Measurements from ENCODE around the gene FREM1. TPM values are rescaled to one million over a fixed set of nuclear protein-coding genes. Genes with fewer than 3 reads are reported as not detected.

The FREM1 gene
- total RNA-seq, 4 donors from 2014 or later = 2.2 to 12.7 (median 5.7) TPM

DNA sequence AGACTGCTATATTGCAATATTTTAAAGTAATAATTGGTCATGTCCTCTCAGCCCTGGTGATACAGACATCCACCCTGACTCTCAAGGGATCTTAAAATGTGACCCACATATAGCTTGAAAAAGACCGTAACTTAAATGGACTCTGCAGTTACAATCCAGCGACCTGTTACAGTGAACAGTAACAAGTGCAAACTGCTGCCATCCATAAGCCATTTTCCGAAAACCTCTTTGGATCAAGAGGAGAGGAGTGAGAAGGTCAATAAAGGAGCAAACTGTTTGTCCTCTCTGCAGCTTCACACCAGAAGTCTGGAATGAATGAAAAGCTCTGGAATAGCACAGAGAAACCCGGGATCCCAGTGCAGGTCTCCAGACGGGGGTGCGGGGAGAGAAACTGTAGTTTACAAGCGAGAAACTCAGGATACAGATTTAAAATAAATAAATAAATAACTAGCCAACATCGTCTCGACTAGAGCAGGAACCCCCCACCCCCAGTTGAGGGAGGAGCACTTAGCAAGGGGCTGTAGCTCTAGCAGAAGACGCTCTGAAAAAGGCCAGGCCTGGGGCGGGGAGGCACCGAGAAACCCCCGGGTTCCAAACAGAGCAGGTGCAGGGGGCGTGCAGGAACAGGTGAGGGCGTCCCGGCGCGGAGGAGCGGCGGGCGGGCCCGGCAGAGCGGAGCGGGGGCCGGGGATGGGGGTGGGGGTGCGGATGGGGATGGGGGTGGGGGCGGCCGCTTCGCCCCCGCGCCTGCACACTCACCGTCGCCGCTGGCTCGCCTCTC lies 217.6 kb downstream of the FREM1 start:
- Histone ChIP-seq H3K4me1 (peaks cover 6 to 24% (median 12%) of the 10 kb centered on the region in 4 donors), H3K4me3 (peak overlapping the region; percentile 75 to 95 (median 92)), H3K27ac (peak overlapping the region; percentile 71 to 78 (median 75)), H3K27me3 (no peaks in the 10 kb centered on the region), H3K36me3 (peaks cover 0 to 8% (median 0%) of the 10 kb centered on the region in 4 donors), H3K9me3 (no peaks in the 10 kb centered on the region)
- 1 to 6% methylated on average over 8 to 22 of the region's 35 CpGs for WGBS, 2 donors (ENCODE audit: low coverage in 1 of 2)
- intact Hi-C loops (cut with DNase I; ENCODE audit: low total_unique reads) = no loop called here
- no peak for DNase-seq
- TF ChIP-seq POLR2A (IDR thresholded peaks at IDR 0.05) (no peak), EP300 (IDR thresholded peaks at IDR 0.05; ENCODE audit: low read depth) (no peak), POLR2AphosphoS5 (IDR thresholded peaks at IDR 0.05) (no peak)
- TF ChIP-seq, protein P1, sequence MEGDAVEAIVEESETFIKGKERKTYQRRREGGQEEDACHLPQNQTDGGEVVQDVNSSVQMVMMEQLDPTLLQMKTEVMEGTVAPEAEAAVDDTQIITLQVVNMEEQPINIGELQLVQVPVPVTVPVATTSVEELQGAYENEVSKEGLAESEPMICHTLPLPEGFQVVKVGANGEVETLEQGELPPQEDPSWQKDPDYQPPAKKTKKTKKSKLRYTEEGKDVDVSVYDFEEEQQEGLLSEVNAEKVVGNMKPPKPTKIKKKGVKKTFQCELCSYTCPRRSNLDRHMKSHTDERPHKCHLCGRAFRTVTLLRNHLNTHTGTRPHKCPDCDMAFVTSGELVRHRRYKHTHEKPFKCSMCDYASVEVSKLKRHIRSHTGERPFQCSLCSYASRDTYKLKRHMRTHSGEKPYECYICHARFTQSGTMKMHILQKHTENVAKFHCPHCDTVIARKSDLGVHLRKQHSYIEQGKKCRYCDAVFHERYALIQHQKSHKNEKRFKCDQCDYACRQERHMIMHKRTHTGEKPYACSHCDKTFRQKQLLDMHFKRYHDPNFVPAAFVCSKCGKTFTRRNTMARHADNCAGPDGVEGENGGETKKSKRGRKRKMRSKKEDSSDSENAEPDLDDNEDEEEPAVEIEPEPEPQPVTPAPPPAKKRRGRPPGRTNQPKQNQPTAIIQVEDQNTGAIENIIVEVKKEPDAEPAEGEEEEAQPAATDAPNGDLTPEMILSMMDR (IDR thresholded peaks at IDR 0.05) = no peak
- in situ Hi-C loops (cut with MboI; ENCODE audit: low pct_ligation_motif_present in 1 of 4, low pct_unique_long_range_greater_than_20kb in 1 of 4, low sequenced_read_pairs in 3 of 4) = no loop called here

DNA sequence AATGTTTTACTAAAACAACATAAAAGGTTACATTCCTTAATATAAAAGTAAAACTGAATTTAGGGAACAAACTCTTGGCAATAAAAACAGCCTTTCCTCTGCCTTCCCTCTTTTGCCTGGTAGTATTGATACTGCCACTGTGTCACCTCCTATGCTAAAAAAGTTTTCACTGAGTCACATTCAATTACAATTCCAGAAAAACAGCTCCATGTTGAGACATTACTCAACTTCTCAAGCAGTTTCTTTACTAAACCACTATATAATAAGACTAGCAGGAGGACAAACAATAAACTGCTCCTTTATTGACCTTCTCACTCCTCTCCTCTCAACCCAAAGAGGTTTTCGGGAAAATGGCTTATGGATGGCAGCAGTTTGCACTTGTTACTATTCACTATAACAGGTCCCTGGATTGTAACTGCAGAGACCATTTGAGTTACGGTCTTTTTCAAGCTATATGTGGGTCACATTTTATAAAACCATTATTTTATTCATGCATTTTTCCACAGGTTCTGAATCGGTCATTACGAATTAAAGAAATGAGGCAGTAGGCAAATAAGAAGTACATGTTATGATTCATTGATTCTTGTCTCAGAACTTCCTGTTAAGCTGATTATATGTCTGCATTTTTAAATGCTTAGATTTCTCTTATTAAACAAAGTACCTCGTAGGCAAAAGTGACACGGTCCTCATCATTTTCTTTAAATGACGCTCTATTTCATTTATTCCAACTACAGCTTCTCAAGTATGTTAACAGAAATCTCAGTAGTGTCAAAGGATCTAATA lies 219.1 kb downstream of the FREM1 start:
- in situ Hi-C loops (cut with MboI; ENCODE audit: low pct_ligation_motif_present in 1 of 4, low pct_unique_long_range_greater_than_20kb in 1 of 4, low sequenced_read_pairs in 3 of 4) = no loop called here
- H3K27me3 ChIP-seq = no peaks in the 10 kb centered on the region
- no peak for TF ChIP-seq POLR2AphosphoS5 (IDR thresholded peaks at IDR 0.05)
- no peak for TF ChIP-seq POLR2A (IDR thresholded peaks at IDR 0.05)
- TF ChIP-seq EP300 (IDR thresholded peaks at IDR 0.05; ENCODE audit: low read depth) = no peak
- TF ChIP-seq, protein P1 (IDR thresholded peaks at IDR 0.05) = no peak
- peaks cover 6 to 24% (median 13%) of the 10 kb centered on the region in 4 donors for H3K4me1 ChIP-seq
- 71 to 81% methylated on average over 7 of the region's 7 CpGs for WGBS, 2 donors (ENCODE audit: low coverage in 1 of 2)
- no peak overlapping the region for H3K27ac ChIP-seq
- H3K36me3 ChIP-seq = peaks cover 0 to 15% (median 0%) of the 10 kb centered on the region in 4 donors
- H3K4me3 ChIP-seq = no peak overlapping the region
- intact Hi-C loops (cut with DNase I; ENCODE audit: low total_unique reads) = no loop called here
- no peak for DNase-seq
- H3K9me3 ChIP-seq = no peaks in the 10 kb centered on the region

DNA sequence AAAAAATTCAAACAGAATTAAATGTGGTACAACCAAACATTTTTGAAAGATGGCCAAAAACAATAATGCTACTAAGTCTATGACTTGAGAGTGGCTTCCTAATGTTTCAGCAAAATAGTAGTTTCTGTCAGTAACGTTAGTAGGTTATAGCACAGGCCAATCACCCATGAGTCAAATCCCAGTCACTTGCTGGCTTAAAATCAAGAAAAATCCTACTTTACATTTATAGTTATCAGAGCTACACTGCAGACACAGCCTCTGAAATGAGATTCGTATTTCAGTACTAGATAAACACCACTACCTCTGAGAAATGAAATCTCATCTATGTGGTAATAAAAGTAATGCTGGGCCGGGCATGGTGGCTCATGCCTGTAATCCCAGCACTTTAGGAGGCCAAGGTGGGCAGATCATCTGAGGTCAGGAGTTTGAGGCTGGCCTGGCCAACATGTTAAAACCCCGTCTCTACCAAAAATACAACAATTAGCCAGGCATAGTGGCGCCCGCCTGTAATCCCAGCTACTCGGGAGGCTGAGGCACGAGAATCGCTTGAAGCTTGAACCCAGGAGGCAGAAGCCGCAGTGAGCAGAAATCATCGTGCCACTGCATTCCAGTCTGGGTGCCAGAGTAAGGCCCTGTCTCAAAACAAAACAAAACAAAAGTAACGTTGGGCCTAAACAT lies 223.0 kb downstream of the FREM1 start:
- in situ Hi-C loops (cut with MboI; ENCODE audit: low pct_ligation_motif_present in 1 of 4, low pct_unique_long_range_greater_than_20kb in 1 of 4, low sequenced_read_pairs in 3 of 4) (no loop called here), intact Hi-C loops (cut with DNase I; ENCODE audit: low total_unique reads) (no loop called here)
- Histone ChIP-seq H3K9me3 (no peaks in the 10 kb centered on the region), H3K4me3 (no peak overlapping the region), H3K27ac (no peak overlapping the region), H3K36me3 (peaks cover 0 to 15% (median 0%) of the 10 kb centered on the region in 4 donors), H3K4me1 (peaks cover 2 to 17% (median 11%) of the 10 kb centered on the region in 4 donors), H3K27me3 (no peaks in the 10 kb centered on the region)
- 73 to 84% methylated on average over 6 to 12 of the region's 12 CpGs for WGBS, 2 donors (ENCODE audit: low coverage in 1 of 2)
- DNase-seq = no peak
- TF ChIP-seq POLR2A (IDR thresholded peaks at IDR 0.05) = no peak
- no peak for TF ChIP-seq EP300 (IDR thresholded peaks at IDR 0.05; ENCODE audit: low read depth)
- TF ChIP-seq, protein P1 (IDR thresholded peaks at IDR 0.05) = no peak
- TF ChIP-seq POLR2AphosphoS5 (IDR thresholded peaks at IDR 0.05) = no peak

DNA sequence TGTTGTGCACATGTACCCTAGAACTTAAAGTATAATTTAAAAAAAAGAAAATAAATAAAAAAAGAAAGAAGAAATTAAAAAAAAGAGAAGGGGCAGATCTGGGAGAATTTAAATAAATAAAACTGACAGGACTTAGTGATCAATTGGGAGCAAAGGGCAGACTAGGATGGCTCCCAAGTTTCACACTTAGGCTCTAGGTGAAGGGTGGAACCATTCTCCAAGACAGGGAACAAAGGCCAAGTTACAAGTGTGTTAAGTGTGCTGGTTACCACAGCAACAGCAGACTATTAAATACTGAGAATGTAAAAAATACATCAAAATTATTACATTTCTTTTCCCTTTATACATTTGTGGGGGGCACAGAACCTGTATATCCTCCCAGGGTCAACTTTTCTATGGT lies 224.1 kb downstream of the FREM1 start:
- no peak for DNase-seq
- in situ Hi-C loops (cut with MboI; ENCODE audit: low pct_ligation_motif_present in 1 of 4, low pct_unique_long_range_greater_than_20kb in 1 of 4, low sequenced_read_pairs in 3 of 4) = no loop called here

More for the DNA sequence above, 224.1 kb downstream of the FREM1 start:
- H3K27me3 ChIP-seq = no peaks in the 10 kb centered on the region
- no peaks in the 10 kb centered on the region for H3K9me3 ChIP-seq
- intact Hi-C loops (cut with DNase I; ENCODE audit: low total_unique reads) = no loop called here
- H3K4me3 ChIP-seq = no peak overlapping the region
- TF ChIP-seq, protein P1 (IDR thresholded peaks at IDR 0.05) = no peak
- TF ChIP-seq POLR2AphosphoS5 (IDR thresholded peaks at IDR 0.05) = no peak
- TF ChIP-seq EP300 (IDR thresholded peaks at IDR 0.05; ENCODE audit: low read depth) = no peak
- no peak for TF ChIP-seq POLR2A (IDR thresholded peaks at IDR 0.05)
- H3K27ac ChIP-seq = no peak overlapping the region
- H3K36me3 ChIP-seq = peaks cover 0 to 15% (median 0%) of the 10 kb centered on the region in 4 donors
- H3K4me1 ChIP-seq = peaks cover 0 to 13% (median 3%) of the 10 kb centered on the region in 4 donors
